ENCODE measurements around the gene FAM184A. TPM values are rescaled to one million over a fixed set of nuclear protein-coding genes. Genes with fewer than 3 reads are reported as not detected.

The FAM184A gene
- polyA plus RNA-seq, 2 of the 4 experiments (the other 2 are of a cell fraction) = 0.06 TPM; not detected in 1

DNA sequence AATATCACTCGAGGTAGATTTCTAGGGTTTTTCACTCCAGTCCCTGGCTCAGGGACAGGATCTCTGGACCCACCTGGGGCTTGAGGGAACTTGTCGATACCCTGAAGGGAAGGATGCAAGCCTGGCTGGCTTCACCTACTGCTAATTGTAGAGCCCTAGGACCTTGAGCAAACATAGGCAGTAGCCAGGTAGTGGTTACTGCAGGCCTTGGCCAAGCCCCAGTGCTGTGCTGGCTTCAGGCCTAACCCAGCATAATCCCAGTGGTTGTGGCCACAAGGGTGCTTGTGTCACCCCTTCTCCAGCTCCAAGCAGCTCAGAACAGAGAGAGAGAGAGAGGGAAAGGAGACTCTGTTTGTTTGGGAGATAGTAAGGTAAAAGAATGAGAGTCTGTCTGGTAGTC lies 137.7 kb downstream of the FAM184A start:
- Histone ChIP-seq H3K9me3 (peaks cover 5% of the 10 kb centered on the region; the same call in 1 of the 3 replicates), H3K4me3 (no peak overlapping the region), H3K4me1 (no peaks in the 10 kb centered on the region), H3K27ac (no peak overlapping the region), H3K4me2 (no peak overlapping the region)
- CTCF ChIA-PET = no interaction called here
- TF ChIP-seq KDM5A (IDR thresholded peaks at IDR 0.05) = no peak
- TF ChIP-seq HEYL (CRISPR knock-in tag; IDR thresholded peaks at IDR 0.05) = no peak
- TF ChIP-seq, protein P1, sequence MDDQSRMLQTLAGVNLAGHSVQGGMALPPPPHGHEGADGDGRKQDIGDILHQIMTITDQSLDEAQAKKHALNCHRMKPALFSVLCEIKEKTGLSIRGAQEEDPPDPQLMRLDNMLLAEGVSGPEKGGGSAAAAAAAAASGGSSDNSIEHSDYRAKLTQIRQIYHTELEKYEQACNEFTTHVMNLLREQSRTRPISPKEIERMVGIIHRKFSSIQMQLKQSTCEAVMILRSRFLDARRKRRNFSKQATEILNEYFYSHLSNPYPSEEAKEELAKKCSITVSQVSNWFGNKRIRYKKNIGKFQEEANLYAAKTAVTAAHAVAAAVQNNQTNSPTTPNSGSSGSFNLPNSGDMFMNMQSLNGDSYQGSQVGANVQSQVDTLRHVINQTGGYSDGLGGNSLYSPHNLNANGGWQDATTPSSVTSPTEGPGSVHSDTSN (IDR thresholded peaks at IDR 0.05) = no peak
- TF ChIP-seq JUNB (IDR thresholded peaks at IDR 0.05) = no peak
- DNase-seq (ENCODE audit: low read depth in 1 of 2, low spot score in 1 of 2) = no peak
- no peak for ATAC-seq
- FAIRE-seq = no peak
- WGBS (ENCODE audit: missing lambda C conversion rate) = 93% methylated on average over 2 of the region's 2 CpGs
- POLR2A ChIA-PET = no interaction called here

DNA sequence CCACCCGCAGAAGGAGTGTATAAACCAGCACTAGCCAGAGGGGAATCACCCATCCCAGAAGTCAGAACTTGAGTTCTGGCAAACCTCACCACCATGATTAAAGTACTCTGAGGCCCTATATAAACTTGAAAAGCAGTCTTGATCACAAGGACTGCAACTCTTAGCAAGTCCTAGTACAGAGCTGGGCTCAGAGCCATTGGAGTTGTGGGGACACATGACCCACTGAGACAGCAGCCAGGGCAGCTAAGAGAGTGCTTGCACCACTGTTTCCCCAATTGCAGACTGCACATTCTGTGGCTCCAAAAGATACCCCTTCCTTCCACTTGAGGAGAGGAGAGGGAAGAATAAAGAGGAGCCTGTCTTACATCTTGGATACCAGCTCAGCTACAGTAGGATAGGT lies 138.8 kb downstream of the FAM184A start:
- 75% methylated on average over 1 of the region's 1 CpG for WGBS (ENCODE audit: missing lambda C conversion rate)
- ChIA-PET POLR2A (no interaction called here), CTCF (no interaction called here)
- Histone ChIP-seq H3K27ac (no peak overlapping the region), H3K4me3 (no peak overlapping the region), H3K4me2 (no peak overlapping the region), H3K4me1 (no peaks in the 10 kb centered on the region), H3K9me3 (peaks cover under 1% of the 10 kb centered on the region; the same call in 1 of the 3 replicates)
- FAIRE-seq (no peak), ATAC-seq (no peak), DNase-seq (ENCODE audit: low read depth in 1 of 2, low spot score in 1 of 2) (no peak)
- TF ChIP-seq, protein P1 (IDR thresholded peaks at IDR 0.05) = no peak
- TF ChIP-seq, protein P2, sequence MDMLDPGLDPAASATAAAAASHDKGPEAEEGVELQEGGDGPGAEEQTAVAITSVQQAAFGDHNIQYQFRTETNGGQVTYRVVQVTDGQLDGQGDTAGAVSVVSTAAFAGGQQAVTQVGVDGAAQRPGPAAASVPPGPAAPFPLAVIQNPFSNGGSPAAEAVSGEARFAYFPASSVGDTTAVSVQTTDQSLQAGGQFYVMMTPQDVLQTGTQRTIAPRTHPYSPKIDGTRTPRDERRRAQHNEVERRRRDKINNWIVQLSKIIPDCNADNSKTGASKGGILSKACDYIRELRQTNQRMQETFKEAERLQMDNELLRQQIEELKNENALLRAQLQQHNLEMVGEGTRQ (IDR thresholded peaks at IDR 0.05) = no peak
- TF ChIP-seq SMC3 (IDR thresholded peaks at IDR 0.05) = no peak
- no peak for TF ChIP-seq RCOR1 (IDR thresholded peaks at IDR 0.05; ENCODE audit: low read depth, low read length)
- no peak for TF ChIP-seq ESRRA (IDR thresholded peaks at IDR 0.05; ENCODE audit: borderline replicate concordance, low read length)
- no peak for TF ChIP-seq NR3C1 (IDR thresholded peaks at IDR 0.05)
- no peak for TF ChIP-seq ZNF302 (CRISPR knock-in tag; IDR thresholded peaks at IDR 0.05)
- TF ChIP-seq KDM5A (IDR thresholded peaks at IDR 0.05) = no peak
- no peak for TF ChIP-seq EP300 (IDR thresholded peaks at IDR 0.05)
- TF ChIP-seq TP53 (CRISPR knock-in tag; IDR thresholded peaks at IDR 0.05) = no peak
- no peak for TF ChIP-seq JUN (IDR thresholded peaks at IDR 0.05)
- TF ChIP-seq SREBF2 (IDR thresholded peaks at IDR 0.05) = no peak
- TF ChIP-seq, protein P3, sequence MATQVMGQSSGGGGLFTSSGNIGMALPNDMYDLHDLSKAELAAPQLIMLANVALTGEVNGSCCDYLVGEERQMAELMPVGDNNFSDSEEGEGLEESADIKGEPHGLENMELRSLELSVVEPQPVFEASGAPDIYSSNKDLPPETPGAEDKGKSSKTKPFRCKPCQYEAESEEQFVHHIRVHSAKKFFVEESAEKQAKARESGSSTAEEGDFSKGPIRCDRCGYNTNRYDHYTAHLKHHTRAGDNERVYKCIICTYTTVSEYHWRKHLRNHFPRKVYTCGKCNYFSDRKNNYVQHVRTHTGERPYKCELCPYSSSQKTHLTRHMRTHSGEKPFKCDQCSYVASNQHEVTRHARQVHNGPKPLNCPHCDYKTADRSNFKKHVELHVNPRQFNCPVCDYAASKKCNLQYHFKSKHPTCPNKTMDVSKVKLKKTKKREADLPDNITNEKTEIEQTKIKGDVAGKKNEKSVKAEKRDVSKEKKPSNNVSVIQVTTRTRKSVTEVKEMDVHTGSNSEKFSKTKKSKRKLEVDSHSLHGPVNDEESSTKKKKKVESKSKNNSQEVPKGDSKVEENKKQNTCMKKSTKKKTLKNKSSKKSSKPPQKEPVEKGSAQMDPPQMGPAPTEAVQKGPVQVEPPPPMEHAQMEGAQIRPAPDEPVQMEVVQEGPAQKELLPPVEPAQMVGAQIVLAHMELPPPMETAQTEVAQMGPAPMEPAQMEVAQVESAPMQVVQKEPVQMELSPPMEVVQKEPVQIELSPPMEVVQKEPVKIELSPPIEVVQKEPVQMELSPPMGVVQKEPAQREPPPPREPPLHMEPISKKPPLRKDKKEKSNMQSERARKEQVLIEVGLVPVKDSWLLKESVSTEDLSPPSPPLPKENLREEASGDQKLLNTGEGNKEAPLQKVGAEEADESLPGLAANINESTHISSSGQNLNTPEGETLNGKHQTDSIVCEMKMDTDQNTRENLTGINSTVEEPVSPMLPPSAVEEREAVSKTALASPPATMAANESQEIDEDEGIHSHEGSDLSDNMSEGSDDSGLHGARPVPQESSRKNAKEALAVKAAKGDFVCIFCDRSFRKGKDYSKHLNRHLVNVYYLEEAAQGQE (IDR thresholded peaks at IDR 0.05) = no peak
- no peak for TF ChIP-seq MYC (IDR thresholded peaks at IDR 0.05; ENCODE audit: borderline replicate concordance, low read length)
- TF ChIP-seq FOSL2 (IDR thresholded peaks at IDR 0.05) = no peak
- no peak for TF ChIP-seq FOSL2 (CRISPR knock-in tag; IDR thresholded peaks at IDR 0.05)

Measured in A549 (cell line).